ENCODE measurements around the gene CFAP54.

DNA sequence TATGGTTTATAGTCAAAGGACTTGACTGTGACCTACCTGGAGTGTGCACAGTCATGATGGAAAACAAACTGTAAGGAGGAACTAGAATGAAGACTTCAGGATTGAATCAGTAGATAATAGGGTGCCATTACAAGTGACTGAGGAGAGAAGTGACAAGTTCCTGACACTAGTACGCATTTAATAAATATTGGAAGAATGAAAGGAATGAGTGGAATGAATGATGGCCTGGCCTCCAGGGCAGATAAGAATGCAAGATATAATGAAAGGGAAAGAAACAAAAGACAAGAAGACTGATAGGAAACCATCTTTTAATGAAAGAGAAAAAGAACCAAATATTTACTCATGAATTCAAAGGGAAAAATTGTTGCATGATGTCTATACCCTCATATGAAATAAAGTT, 372.9 kb downstream of the CFAP54 start:
- TF ChIP-seq, protein P1, sequence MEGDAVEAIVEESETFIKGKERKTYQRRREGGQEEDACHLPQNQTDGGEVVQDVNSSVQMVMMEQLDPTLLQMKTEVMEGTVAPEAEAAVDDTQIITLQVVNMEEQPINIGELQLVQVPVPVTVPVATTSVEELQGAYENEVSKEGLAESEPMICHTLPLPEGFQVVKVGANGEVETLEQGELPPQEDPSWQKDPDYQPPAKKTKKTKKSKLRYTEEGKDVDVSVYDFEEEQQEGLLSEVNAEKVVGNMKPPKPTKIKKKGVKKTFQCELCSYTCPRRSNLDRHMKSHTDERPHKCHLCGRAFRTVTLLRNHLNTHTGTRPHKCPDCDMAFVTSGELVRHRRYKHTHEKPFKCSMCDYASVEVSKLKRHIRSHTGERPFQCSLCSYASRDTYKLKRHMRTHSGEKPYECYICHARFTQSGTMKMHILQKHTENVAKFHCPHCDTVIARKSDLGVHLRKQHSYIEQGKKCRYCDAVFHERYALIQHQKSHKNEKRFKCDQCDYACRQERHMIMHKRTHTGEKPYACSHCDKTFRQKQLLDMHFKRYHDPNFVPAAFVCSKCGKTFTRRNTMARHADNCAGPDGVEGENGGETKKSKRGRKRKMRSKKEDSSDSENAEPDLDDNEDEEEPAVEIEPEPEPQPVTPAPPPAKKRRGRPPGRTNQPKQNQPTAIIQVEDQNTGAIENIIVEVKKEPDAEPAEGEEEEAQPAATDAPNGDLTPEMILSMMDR (conservative IDR thresholded peaks at IDR 0.05 in 1 of 2, IDR thresholded peaks at IDR 0.05 in 1 of 2; ENCODE audit: extremely low read depth in 1 of 2, insufficient read depth in 1 of 2, low read depth in 1 of 2, low read length in 2 of 2), result no peak
- TF ChIP-seq EZH2 (IDR thresholded peaks at IDR 0.05; ENCODE audit: borderline replicate concordance, low read length), result no peak

Measured in mammary epithelial cell (primary cell).